ENCODE measurements around the gene PIEZO1.

Gene PIEZO1

DNA sequence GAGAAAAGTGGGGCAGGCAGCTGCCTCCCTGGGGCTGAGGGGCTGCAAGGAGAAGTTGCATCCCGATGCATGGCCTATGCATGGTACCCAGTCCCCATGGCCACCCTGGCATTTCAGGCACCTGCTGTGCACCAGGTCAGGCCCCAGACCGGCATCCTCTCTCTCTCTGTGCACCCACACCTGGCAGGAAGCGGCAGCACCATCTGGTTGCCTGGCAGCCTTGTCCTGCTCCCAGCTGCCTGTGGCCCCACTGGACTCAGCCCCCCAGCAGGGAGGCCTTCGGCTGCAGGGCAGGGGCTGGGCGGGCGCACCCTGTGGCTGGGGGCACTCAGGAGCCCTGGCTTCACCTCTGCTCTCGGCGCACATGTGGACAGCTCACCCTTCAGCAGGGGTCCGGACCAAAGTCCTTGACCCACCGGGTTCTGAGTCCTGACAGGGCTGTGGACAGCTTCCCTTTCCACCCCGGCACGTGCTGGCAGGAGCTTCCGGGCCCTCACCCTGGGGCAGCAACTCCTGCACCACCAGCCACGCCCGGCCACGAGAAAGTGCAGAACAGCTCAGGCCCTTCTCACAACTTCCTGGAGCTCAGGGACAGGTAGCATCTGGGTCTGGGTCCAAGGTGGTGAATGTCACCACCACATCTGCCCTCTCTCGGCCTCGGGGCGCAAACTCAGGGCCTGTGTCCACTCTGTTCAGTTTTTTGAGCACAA lies 42.0 kb downstream of the PIEZO1 start:
- no peak overlapping the region for H3K4me2 ChIP-seq (ENCODE audit: low read length)
- no peaks in the 10 kb centered on the region for H3K9me3 ChIP-seq (ENCODE audit: control insufficient read depth, insufficient read depth, low read length)
- H4K20me1 ChIP-seq (ENCODE audit: control insufficient read depth, insufficient read depth, low read depth, low read length): peaks cover 24% of the 10 kb centered on the region
- TF ChIP-seq CTCF (IDR thresholded peaks at IDR 0.05; ENCODE audit: low read depth, low read length, poor library complexity, severe bottlenecking): no peak
- TF ChIP-seq EZH2phosphoT487 (IDR thresholded peaks at IDR 0.05; ENCODE audit: borderline replicate concordance, low read length): no peak
- peaks cover 37% of the 10 kb centered on the region for H3K79me2 ChIP-seq (ENCODE audit: control insufficient read depth, low read length)
- H3K27me3 ChIP-seq (ENCODE audit: control insufficient read depth, low read length): no peaks in the 10 kb centered on the region
- peaks cover 57% of the 10 kb centered on the region for H3K4me1 ChIP-seq (ENCODE audit: control insufficient read depth, low read length)
- no peak overlapping the region for H3K4me3 ChIP-seq (ENCODE audit: low read length)
- H3F3A ChIP-seq (ENCODE audit: control insufficient read depth, insufficient read depth): peaks cover 6% of the 10 kb centered on the region; the same call in 1 of the 2 replicates
- peaks cover 60% of the 10 kb centered on the region for H3K36me3 ChIP-seq (ENCODE audit: control insufficient read depth, low read length)
- no peaks in the 10 kb centered on the region for H3K9me2 ChIP-seq (replicated peaks; ENCODE audit: control insufficient read depth, low read length)
- no peak overlapping the region for H3K27ac ChIP-seq (ENCODE audit: low read depth, low read length)

DNA sequence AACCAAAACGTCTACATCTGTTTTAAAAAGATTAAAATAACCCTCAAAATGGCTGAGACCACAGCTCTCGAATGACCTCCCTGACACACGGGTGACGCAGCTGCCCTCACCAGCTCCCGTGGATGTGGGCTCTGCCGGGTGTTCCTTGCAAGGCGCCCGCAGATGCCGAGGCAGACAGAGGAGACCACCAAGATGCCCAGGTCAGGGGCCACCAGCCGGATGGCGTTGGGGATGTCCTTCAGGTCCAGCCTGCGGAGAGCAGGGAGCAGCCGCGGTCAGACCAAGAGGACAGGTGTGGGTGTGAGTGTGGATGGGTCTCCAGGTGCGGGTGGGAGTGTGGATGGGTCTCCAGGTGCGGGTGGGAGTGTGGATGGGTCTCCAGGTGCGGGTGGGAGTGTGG lies 43.7 kb downstream of the PIEZO1 start:
- Histone ChIP-seq H3K36me3 (ENCODE audit: control insufficient read depth, low read length) (peaks cover 68% of the 10 kb centered on the region), H3K27ac (ENCODE audit: low read depth, low read length) (no peak overlapping the region), H3K27me3 (ENCODE audit: control insufficient read depth, low read length) (no peaks in the 10 kb centered on the region), H3K9me2 (replicated peaks; ENCODE audit: control insufficient read depth, low read length) (no peaks in the 10 kb centered on the region), H3F3A (ENCODE audit: control insufficient read depth, insufficient read depth) (peaks cover 3% of the 10 kb centered on the region; the same call in 1 of the 2 replicates), H3K4me1 (ENCODE audit: control insufficient read depth, low read length) (peaks cover 52% of the 10 kb centered on the region), H3K9me3 (ENCODE audit: control insufficient read depth, insufficient read depth, low read length) (no peaks in the 10 kb centered on the region), H3K79me2 (ENCODE audit: control insufficient read depth, low read length) (peaks cover 31% of the 10 kb centered on the region), H3K4me3 (ENCODE audit: low read length) (no peak overlapping the region), H3K4me2 (ENCODE audit: low read length) (no peak overlapping the region), H4K20me1 (ENCODE audit: control insufficient read depth, insufficient read depth, low read depth, low read length) (peaks cover 28% of the 10 kb centered on the region)
- TF ChIP-seq CTCF (IDR thresholded peaks at IDR 0.05; ENCODE audit: low read depth, low read length, poor library complexity, severe bottlenecking): no peak
- TF ChIP-seq EZH2phosphoT487 (IDR thresholded peaks at IDR 0.05; ENCODE audit: borderline replicate concordance, low read length): no peak

- H3K27me3 ChIP-seq (ENCODE audit: control insufficient read depth, low read length): no peaks in the 10 kb centered on the region
- peaks cover 45% of the 10 kb centered on the region for H3K4me1 ChIP-seq (ENCODE audit: control insufficient read depth, low read length)
- no peak overlapping the region for H3K27ac ChIP-seq (ENCODE audit: low read depth, low read length)
- H3K9me2 ChIP-seq (replicated peaks; ENCODE audit: control insufficient read depth, low read length): no peaks in the 10 kb centered on the region
- no peaks in the 10 kb centered on the region for H3K9me3 ChIP-seq (ENCODE audit: control insufficient read depth, insufficient read depth, low read length)
- H3F3A ChIP-seq (ENCODE audit: control insufficient read depth, insufficient read depth): no peaks in the 10 kb centered on the region
- H3K4me3 ChIP-seq (ENCODE audit: low read length): no peak overlapping the region
- TF ChIP-seq CTCF (IDR thresholded peaks at IDR 0.05; ENCODE audit: low read depth, low read length, poor library complexity, severe bottlenecking) (no peak), EZH2phosphoT487 (IDR thresholded peaks at IDR 0.05; ENCODE audit: borderline replicate concordance, low read length) (no peak)
- peaks cover 22% of the 10 kb centered on the region; the same call in 1 of the 2 replicates for H4K20me1 ChIP-seq (ENCODE audit: control insufficient read depth, insufficient read depth, low read depth, low read length)
- H3K4me2 ChIP-seq (ENCODE audit: low read length): no peak overlapping the region
- H3K36me3 ChIP-seq (ENCODE audit: control insufficient read depth, low read length): peaks cover 75% of the 10 kb centered on the region
- H3K79me2 ChIP-seq (ENCODE audit: control insufficient read depth, low read length): peaks cover 25% of the 10 kb centered on the region
These were observed 44.3 kb downstream of the PIEZO1 start for GRCh38 chr16:88740727-88741055.

Data from DOHH2 (cell line).